Measurements from ENCODE around the gene LAMA3.

GRCh38 chr18:23824669-23825068 lies 135.4 kb downstream of the LAMA3 start:
- TF ChIP-seq CTCF (IDR thresholded peaks at IDR 0.05) = no peak
- TF ChIP-seq POLR2A (IDR thresholded peaks at IDR 0.05) = no peak

Measured in right lobe of liver (tissue), 4 donors.